H1 (cell line): ENCODE measurements around the gene GPX6. TPM values are rescaled to one million over a fixed set of nuclear protein-coding genes. Genes with fewer than 3 reads are reported as not detected.

Source experiments
- CTCF ChIA-PET: fragments of 300-600 bp; sonication (Branson Sonifier 250); formaldehyde crosslinking; loops from one replicate; lab custom pipeline; 2021; ENCODE audit not compliant: partially characterized antibody; lab: Charles Lee
- POLR2A ChIA-PET: fragments of 300-600 bp; sonication (Branson Sonifier 250); formaldehyde crosslinking; loops from one replicate; lab custom pipeline; 2021; ENCODE audit warnings: inconsistent platforms; ENCODE audit not compliant: partially characterized antibody; lab: Charles Lee
- DNase-seq, 2 experiments: peaks; one replicate each; pipeline versions ENCODE4 v3.0.0 to v3.0.0-alpha.2; 2010 to 2022; ENCODE audit warnings: low spot score in 2 of 2, low read depth in 1 of 2, mixed read lengths in 1 of 2
- FAIRE-seq: peaks from 2 replicates; lab custom pipeline; 2011; peaks lifted over from hg19 to GRCh38; lab: Jason Lieb, UNC
- H2AFZ ChIP-seq: 2 replicates; pipeline ENCODE4 v1.8.1; 2012; ENCODE audit warnings: low read length, inconsistent platforms
- H2AK5ac ChIP-seq: 2 replicates; pipeline ENCODE4 v1.6.1; 2013; ENCODE audit warnings: low read depth, low read length
- H2BK120ac ChIP-seq: replicated peaks from 2 replicates; pipeline ENCODE3; 2013; ENCODE audit warnings: low read depth, low read length, inconsistent platforms
- H2BK12ac ChIP-seq: 2 replicates; pipeline ENCODE4 v1.6.1; 2013; ENCODE audit warnings: low read depth, low read length
- H2BK15ac ChIP-seq: 2 replicates; pipeline ENCODE4 v1.6.1; 2013; ENCODE audit warnings: low read length
- H2BK20ac ChIP-seq: 2 replicates; pipeline ENCODE4 v1.6.1; 2013; ENCODE audit warnings: low read length
- H2BK5ac ChIP-seq: 2 replicates; pipeline ENCODE4 v1.6.1; 2013; ENCODE audit warnings: low read depth, low read length
- H3K14ac ChIP-seq: 2 replicates; pipeline ENCODE4 v1.6.1; 2013; ENCODE audit warnings: inconsistent platforms; ENCODE audit not compliant: insufficient read length
- H3K18ac ChIP-seq: 2 replicates; pipeline ENCODE4 v1.6.1; 2013; ENCODE audit warnings: low read length; ENCODE audit errors: extremely low read depth
- H3K23ac ChIP-seq: 2 replicates; pipeline ENCODE4 v1.6.1; 2013; ENCODE audit warnings: inconsistent platforms; ENCODE audit not compliant: insufficient read length
- H3K23me2 ChIP-seq: 2 replicates; pipeline ENCODE4 v1.6.1; 2013; ENCODE audit warnings: low read depth, low read length
- H3K27ac ChIP-seq: 2 replicates; pipeline ENCODE4 v1.6.1; 2011; ENCODE audit warnings: low read depth, low read length, inconsistent platforms
- H3K27me3 ChIP-seq, 4 experiments: replicated peaks in 1 of 4; 1 replicate in 1 of 4; 2 replicates in 3 of 4; pipeline versions ENCODE4 v1.6.1 to v1.8.1; 2011 to 2013; ENCODE audit warnings: low read length in 3 of 4, mild to moderate bottlenecking in 3 of 4, inconsistent platforms in 2 of 4, mixed read lengths in 2 of 4, moderate library complexity in 1 of 4; ENCODE audit not compliant: control insufficient read depth in 3 of 4, insufficient read depth in 3 of 4; ENCODE audit errors: extremely low read depth in 1 of 4
- H3K36me3 ChIP-seq, 4 experiments: 2 replicates each; pipeline versions ENCODE4 v1.6.1 to v1.8.1; 2011 to 2013; ENCODE audit warnings: mild to moderate bottlenecking in 4 of 4, low read length in 3 of 4, moderate library complexity in 2 of 4, control low read depth in 1 of 4, inconsistent platforms in 1 of 4; ENCODE audit not compliant: insufficient read depth in 4 of 4, control insufficient read depth in 2 of 4
- H3K4ac ChIP-seq: replicated peaks from 2 replicates; pipeline ENCODE3; 2013; ENCODE audit warnings: low read length, low read depth, mixed read lengths, inconsistent platforms; ENCODE audit not compliant: insufficient read length
- H3K4me1 ChIP-seq, 4 experiments: replicated peaks in 1 of 4; 1 replicate in 1 of 4; 2 replicates in 3 of 4; pipeline versions ENCODE4 v1.6.1 to v1.8.1; 2011 to 2013; ENCODE audit warnings: low read length in 3 of 4, inconsistent platforms in 2 of 4, mixed read lengths in 1 of 4; ENCODE audit not compliant: insufficient read depth in 4 of 4, control insufficient read depth in 3 of 4
- H3K4me2 ChIP-seq, 2 experiments: 2 replicates each; pipeline versions ENCODE4 v1.6.1 to v1.8.1; 2011 to 2013; ENCODE audit warnings: low read depth in 2 of 2, low read length in 2 of 2, control low read depth in 1 of 2, inconsistent platforms in 1 of 2, mild to moderate bottlenecking in 1 of 2; ENCODE audit not compliant: insufficient read depth in 1 of 2
- H3K4me3 ChIP-seq, 4 experiments: fragments of 200-600, 300-600 bp in 1 of 4; sonication (generic), shearing (Covaris generic), sonication (Bioruptor Twin) in 1 of 4; 2 replicates each; pipeline versions ENCODE4 v1.5.1 to v1.8.1; 2011 to 2016; ENCODE audit warnings: low read length in 4 of 4, low read depth in 3 of 4, control low read depth in 2 of 4, inconsistent platforms in 2 of 4, mild to moderate bottlenecking in 2 of 4, mixed read lengths in 1 of 4, moderate library complexity in 1 of 4; ENCODE audit not compliant: insufficient read depth in 2 of 4; ENCODE audit errors: extremely low read depth in 1 of 4
- H3K56ac ChIP-seq: replicated peaks from 2 replicates; pipeline ENCODE3; 2013; ENCODE audit warnings: low read depth, mild to moderate bottlenecking, mixed read lengths, low read length, inconsistent platforms; ENCODE audit not compliant: insufficient read length
- H3K79me1 ChIP-seq: 2 replicates; pipeline ENCODE4 v1.6.1; 2013; ENCODE audit warnings: low read depth, low read length, control low read depth
- H3K79me2 ChIP-seq, 2 experiments: 2 replicates each; pipeline versions ENCODE4 v1.6.1 to v1.8.1; 2012 to 2013; ENCODE audit warnings: low read length in 2 of 2, mild to moderate bottlenecking in 2 of 2, inconsistent platforms in 1 of 2; ENCODE audit not compliant: insufficient read depth in 2 of 2, control insufficient read depth in 1 of 2
- H3K9ac ChIP-seq, 4 experiments: replicated peaks in 1 of 4; 1 replicate in 1 of 4; 2 replicates in 3 of 4; pipeline versions ENCODE4 v1.6.1 to v1.8.1; 2011 to 2013; ENCODE audit warnings: low read depth in 3 of 4, low read length in 3 of 4, control low read depth in 2 of 4, mild to moderate bottlenecking in 2 of 4, moderate library complexity in 2 of 4, inconsistent platforms in 1 of 4; ENCODE audit errors: extremely low read depth in 1 of 4
- H3K9me3 ChIP-seq, 2 experiments: 2 replicates each; pipeline versions ENCODE4 v1.6.1 to v1.8.1; 2012 to 2013; ENCODE audit warnings: mild to moderate bottlenecking in 2 of 2, moderate library complexity in 2 of 2, control low read depth in 1 of 2, inconsistent platforms in 1 of 2, low read depth in 1 of 2, low read length in 1 of 2, mixed read lengths in 1 of 2; ENCODE audit not compliant: insufficient read depth in 2 of 2
- H4K20me1 ChIP-seq, 2 experiments: replicated peaks in 1 of 2; 2 replicates each; pipeline versions ENCODE3 to v1.8.1; 2011 to 2013; ENCODE audit warnings: inconsistent platforms in 2 of 2, low read length in 2 of 2, mild to moderate bottlenecking in 1 of 2; ENCODE audit not compliant: insufficient read depth in 2 of 2, control insufficient read depth in 1 of 2
- H4K5ac ChIP-seq: 2 replicates; pipeline ENCODE4 v1.6.1; 2013; ENCODE audit warnings: low read length, low read depth, mixed read lengths, inconsistent platforms; ENCODE audit not compliant: insufficient read length
- H4K8ac ChIP-seq: 2 replicates; pipeline ENCODE4 v1.8.0; 2013; ENCODE audit warnings: mild to moderate bottlenecking, moderate library complexity, low read length, inconsistent platforms; ENCODE audit not compliant: insufficient read depth; ENCODE audit errors: extremely low read depth
- H4K91ac ChIP-seq: replicated peaks from 2 replicates; pipeline ENCODE3; 2013; ENCODE audit warnings: low read length, mixed read lengths, inconsistent platforms; ENCODE audit not compliant: insufficient read length
- CBX8 ChIP-seq: fragments of 300-800, 300-1000 bp; sonication (generic); IDR thresholded peaks from 2 replicates; pipeline ENCODE4 v1.7.1; 2016; ENCODE audit warnings: low read depth, low read length, borderline replicate concordance
- whole genome bisulfite sequencing, 2 experiments: shearing (Covaris generic) in 1 of 2; methylation state at CpG; one replicate each; pipeline versions ENCODE4 v1.1.6 to v1.1.7; 2013 to 2015; ENCODE audit warnings: low lambda C conversion rate in 2 of 2, mixed read lengths in 2 of 2, inconsistent platforms in 1 of 2, low coverage in 1 of 2, missing lambda C conversion rate in 1 of 2; ENCODE audit not compliant: insufficient replicate concordance in 2 of 2, insufficient coverage in 1 of 2, insufficient read length in 1 of 2; ENCODE audit errors: extremely low coverage in 1 of 2, missing lambda C conversion rate in 1 of 2; 5-methylcytosine and 5-hydroxymethylcytosine counted together
- polyA plus RNA-seq, 7 experiments: library from polyadenylated mRNA; depleted of rRNA in 3 of 7; stranded (reverse) in 5 of 7; unstranded in 2 of 7; fragments of >200 nt in 5 of 7; fragments of 200-250 nt in 2 of 7; gene quantifications; 1 replicate in 5 of 7; 2 replicates in 1 of 7; 4 replicates in 1 of 7; pipeline versions ENCODE4 v1.2.1 to v1.2.3, GENCODE V29; 2011 to 2013; ENCODE audit warnings: missing spikeins in 2 of 7, mixed read lengths in 2 of 7
- total RNA-seq: library from RNA; stranded (reverse); fragmentation: NEBNext Ultra II Directional; extraction: Animal tissue kit (Norgen Biotek cat#: 25700); gene quantifications from 2 replicates; pipeline ENCODE4 v1.2.1, GENCODE V29; 2021

GPX6 gene
- total and polyA plus RNA-seq, 2 of the 8 experiments (the other 6 are each of a cell fraction or from before 2014, with no cell fraction given), result not detected

GRCh38 chr6:28511628-28512300 is 3.8 kb downstream of the GPX6 start:
- H2BK15ac ChIP-seq, result no peak overlapping the region
- no peak overlapping the region for H4K5ac ChIP-seq
- CTCF ChIA-PET, result interaction anchor here (1.2 to 5.1 kb wide), 2 partner anchors 17 to 18 kb away, joined by 4 to 33 read pairs; no protein-coding TSS in a partner anchor
- H3K4me3 ChIP-seq, result no peak overlapping the region
- FAIRE-seq (no peak), DNase-seq (no peak)
- H2BK120ac ChIP-seq, result no peak overlapping the region
- no peaks in the 10 kb centered on the region; a peak in 1 of 4 replicates for H3K9me3 ChIP-seq
- H4K8ac ChIP-seq, result peak overlapping the region; percentile 4; the same call in 1 of the 2 replicates
- 95% methylated on average over 39 of the region's 51 CpGs; no CpG with 5 or more reads in 1 of the 2 experiments for WGBS, 2 experiments
- H2BK12ac ChIP-seq, result peak overlapping the region; percentile 73; the same call in 1 of the 2 replicates
- H4K91ac ChIP-seq, result no peak overlapping the region
- peaks cover 0 to 6% (median 2%) of the 10 kb centered on the region in 4 experiments; a peak in 4 of 7 replicates for H3K4me1 ChIP-seq
- no peak overlapping the region for H3K27ac ChIP-seq
- no peaks in the 10 kb centered on the region; a peak in 2 of 7 replicates for H3K27me3 ChIP-seq
- no peak overlapping the region for H3K4me2 ChIP-seq
- no peak overlapping the region for H2BK5ac ChIP-seq
- no peak overlapping the region for H3K9ac ChIP-seq
- no peak for TF ChIP-seq CBX8
- no peak overlapping the region for H2AFZ ChIP-seq
- no peaks in the 10 kb centered on the region for H3K79me2 ChIP-seq
- no peak overlapping the region for H3K56ac ChIP-seq
- no peaks in the 10 kb centered on the region for H4K20me1 ChIP-seq
- no peak overlapping the region for H3K4ac ChIP-seq
- H3K36me3 ChIP-seq, result no peaks in the 10 kb centered on the region
- no peak overlapping the region for H3K14ac ChIP-seq
- no peaks in the 10 kb centered on the region for H3K79me1 ChIP-seq
- no peak overlapping the region for H3K23ac ChIP-seq
- POLR2A ChIA-PET, result interaction anchor here (1.1 kb wide), 1 partner anchor 23 kb away, joined by 5 read pairs; no protein-coding TSS in a partner anchor
- no peak overlapping the region for H2AK5ac ChIP-seq
- no peaks in the 10 kb centered on the region; the same call in 1 of the 2 replicates for H3K23me2 ChIP-seq
- H2BK20ac ChIP-seq, result no peak overlapping the region
- peak overlapping the region; percentile 48; the same call in 1 of the 2 replicates for H3K18ac ChIP-seq
